ENCODE results near the gene PROM1. TPM values are rescaled to one million over a fixed set of nuclear protein-coding genes. Genes with fewer than 3 reads are reported as not detected.

PROM1 gene
- total and polyA plus RNA-seq, 2 experiments from 2014 or later: 36.6 to 66.6 TPM

- Mint-ChIP-seq H3K9me3 (no peaks in the 10 kb centered on the region), H3K27me3 (ENCODE audit: insufficient read depth, low read depth, poor library complexity) (no peaks in the 10 kb centered on the region), H3K4me1 (peaks cover 52% of the 10 kb centered on the region), H3K36me3 (ENCODE audit: low read depth) (peaks cover 64% of the 10 kb centered on the region), H3K27ac (no peak overlapping the region), H3K4me3 (no peak overlapping the region)
- Histone ChIP-seq H2AFZ (no peak overlapping the region), H3F3A (replicated peaks; ENCODE audit: low read depth) (no peaks in the 10 kb centered on the region; the same call in 1 of the 2 replicates), H3K36me3 (ENCODE audit: insufficient read depth) (peaks cover 10% of the 10 kb centered on the region), H3K27me3 (ENCODE audit: insufficient read depth) (peaks cover 11% of the 10 kb centered on the region; the same call in 1 of the 2 replicates), H3K4me2 (no peak overlapping the region), H4K20me1 (replicated peaks; ENCODE audit: insufficient read depth) (0 out of 2 replicates have a peak, but pooled peaks cover 9% of the 10 kb centered on the region), H3K79me2 (replicated peaks; ENCODE audit: insufficient read depth) (peaks cover 78% of the 10 kb centered on the region), H3K27ac (ENCODE audit: low read depth) (no peak overlapping the region), H3K4me1 (ENCODE audit: insufficient read depth) (peaks cover 25% of the 10 kb centered on the region), H3K9me2 (ENCODE audit: insufficient read depth) (no peaks in the 10 kb centered on the region), H3K4me3 (no peak overlapping the region)
- DNase-seq (ENCODE audit: low spot score): no peak
- no peak for ATAC-seq
- TF ChIP-seq ETS1 (IDR thresholded peaks at IDR 0.05) (no peak), NANOG (IDR thresholded peaks at IDR 0.05; ENCODE audit: borderline replicate concordance) (no peak), CREB1 (CRISPR knock-in tag; IDR thresholded peaks at IDR 0.05; ENCODE audit: low read depth) (no peak), ZNF114 (CRISPR knock-in tag; IDR thresholded peaks at IDR 0.05) (no peak), CTCF (conservative IDR thresholded peaks at IDR 0.05; ENCODE audit: low read depth in 2 of 2) (no peak), POLR2AphosphoS5 (IDR thresholded peaks at IDR 0.05; ENCODE audit: low read depth) (no peak), REST (IDR thresholded peaks at IDR 0.05; ENCODE audit: unreplicated experiment) (no peak), JUNB (IDR thresholded peaks at IDR 0.05; ENCODE audit: unreplicated experiment) (no peak), EZH2phosphoT487 (IDR thresholded peaks at IDR 0.05; ENCODE audit: unreplicated experiment) (no peak), STAT1 (IDR thresholded peaks at IDR 0.05; ENCODE audit: unreplicated experiment) (no peak), ZNF462 (CRISPR knock-in tag; IDR thresholded peaks at IDR 0.05) (no peak), ZNF331 (CRISPR knock-in tag; IDR thresholded peaks at IDR 0.05; ENCODE audit: low read depth) (no peak), EZH2 (IDR thresholded peaks at IDR 0.05; ENCODE audit: low read depth, unreplicated experiment) (no peak)
Measured at GRCh38 chr4:16077786-16078185, 6.0 kb downstream of the PROM1 start.
